Gastrocnemius medialis (tissue), 4 donors: ENCODE results near the gene DPP4.

Experiments
- CTCF ChIP-seq, 5 experiments: fragments of 450-650 bp in 3 of 5; fragments of 200-600 bp in 2 of 5; sonication (generic) in 2 of 5; IDR thresholded peaks in 4 of 5; conservative IDR thresholded peaks in 1 of 5; 1 replicate in 4 of 5; 2 replicates in 1 of 5; pipeline ENCODE4 v1.5.1; 2016 to 2019; ENCODE audit warnings: antibody characterized with exemption in 5 of 5, mild to moderate bottlenecking in 3 of 5, moderate library complexity in 3 of 5
- POLR2A ChIP-seq, 2 donors: fragments of 450-650 bp; IDR thresholded peaks; one replicate each; pipeline ENCODE4 v1.6.1; 2017; ENCODE audit warnings: antibody characterized with exemption in 2 of 2, mild to moderate bottlenecking in 2 of 2, moderate library complexity in 2 of 2

- no peak for TF ChIP-seq CTCF (IDR thresholded peaks at IDR 0.05 in 4 of 5, conservative IDR thresholded peaks at IDR 0.05 in 1 of 5)
- no peak for TF ChIP-seq POLR2A (IDR thresholded peaks at IDR 0.05)
Observed at GRCh38 chr2:161994761-161995520, 79.1 kb downstream of the DPP4 start.
